Mononuclear cell (primary cell): ENCODE results near the gene DERA. TPM values are rescaled to one million over a fixed set of nuclear protein-coding genes. Genes with fewer than 3 reads are reported as not detected.
"Not testable (repeated sequence)": the region's sequence is repeated elsewhere in the genome, so short reads cannot be mapped to it uniquely, and the experiment has no call there.

Experiments used
- H3K27me3 ChIP-seq: 2 replicates; pipeline ENCODE4 v1.6.0; 2011; ENCODE audit warnings: low read length, control low read depth; ENCODE audit not compliant: insufficient read depth
- H3K4me1 ChIP-seq: 2 replicates; pipeline ENCODE4 v1.5.1; 2011; ENCODE audit warnings: mild to moderate bottlenecking, low read length, control low read depth; ENCODE audit not compliant: insufficient read depth
- H3K4me3 ChIP-seq: 2 replicates; pipeline ENCODE4 v1.5.1; 2011; ENCODE audit warnings: mild to moderate bottlenecking, low read length, moderate library complexity
- H3K9me3 ChIP-seq: 2 replicates; pipeline ENCODE4 v1.5.1; 2011; ENCODE audit warnings: low read depth, mild to moderate bottlenecking, control low read depth, low read length
- total RNA-seq: library from RNA; depleted of rRNA; stranded (reverse); fragments of >200 nt; gene quantifications from one replicate; pipeline ENCODE4 v1.2.3, GENCODE V29; 2012

Gene DERA
- total RNA-seq: 18.9 TPM

DNA sequence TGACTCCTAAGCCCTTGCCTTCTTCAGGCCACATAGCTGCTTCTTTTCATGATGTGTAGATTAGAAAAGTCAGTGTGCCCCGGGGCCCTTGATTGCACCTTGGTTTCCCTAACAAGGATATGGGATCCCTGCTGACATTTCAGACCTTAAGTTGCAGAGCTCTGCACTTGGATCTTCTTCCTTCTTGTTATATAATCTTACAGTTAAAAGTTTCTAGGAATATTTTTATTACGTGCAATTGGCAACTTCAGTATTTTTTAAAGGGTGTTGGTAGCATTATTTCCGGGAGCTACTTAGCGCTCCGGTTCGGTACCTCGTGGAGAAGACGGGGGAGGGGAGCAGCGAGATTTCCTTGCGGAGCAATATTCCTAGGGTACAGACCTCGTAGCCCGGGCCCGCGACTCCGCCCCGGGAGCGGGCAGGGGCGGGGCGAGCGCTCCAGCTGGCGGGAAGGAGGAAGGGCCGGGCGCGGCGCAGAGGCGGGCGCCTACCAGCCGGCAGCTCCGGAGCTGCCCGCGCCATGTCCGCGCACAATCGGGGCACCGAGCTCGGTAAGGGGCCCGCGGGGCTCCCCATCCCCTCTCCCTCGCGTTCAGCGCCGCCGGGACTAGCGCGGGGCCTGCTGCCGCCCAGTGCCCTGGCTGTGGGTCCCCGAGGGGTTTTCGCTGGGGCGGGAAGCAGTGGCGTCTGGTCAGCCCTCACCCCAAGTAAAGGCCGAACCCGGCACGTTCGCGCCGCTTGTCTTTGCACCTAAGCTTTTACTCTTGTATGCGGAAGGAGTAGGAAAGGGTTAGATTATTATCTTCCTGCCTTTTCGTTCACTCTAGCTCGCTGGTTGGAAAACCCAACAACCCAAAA is at the start of gene DERA:
Gene DERA, plus strand, starts transcription at position 469 of the 858 bp plus-strand sequence. Its CDS starts 52 bp downstream, at position 521.
- H3K4me3 ChIP-seq: peak within 1 kb of the TSS; percentile 70
- peaks cover 4% of the 10 kb centered on the region for H3K4me1 ChIP-seq
- H3K27me3 ChIP-seq: no peaks in the 10 kb centered on the region

DNA sequence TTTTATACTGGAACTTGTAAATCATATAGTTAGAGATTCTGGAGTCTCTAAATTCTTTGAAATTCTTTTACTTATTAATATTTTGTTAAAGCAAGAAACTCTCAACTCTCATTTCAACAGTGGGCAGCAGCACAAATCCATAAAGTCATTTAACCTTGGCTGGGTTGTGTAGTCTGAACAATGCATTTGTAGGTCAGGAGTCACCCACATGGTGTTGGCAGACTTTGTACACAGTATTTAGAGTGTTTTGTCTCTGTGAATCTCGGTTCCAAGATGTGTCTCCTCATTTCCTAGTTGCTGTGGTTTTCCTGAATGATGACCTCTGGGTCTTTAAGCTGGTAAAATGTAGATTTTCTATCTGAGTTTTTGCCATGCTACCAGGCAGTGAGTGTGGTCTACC is 49.7 kb upstream of the DERA start:
- Histone ChIP-seq H3K4me3 (no peak overlapping the region), H3K4me1 (peaks cover 7% of the 10 kb centered on the region), H3K27me3 (no peaks in the 10 kb centered on the region), H3K9me3 (no peaks in the 10 kb centered on the region)

More for the DNA sequence above, at the start of gene DERA:
- no peaks in the 10 kb centered on the region for H3K9me3 ChIP-seq

DNA sequence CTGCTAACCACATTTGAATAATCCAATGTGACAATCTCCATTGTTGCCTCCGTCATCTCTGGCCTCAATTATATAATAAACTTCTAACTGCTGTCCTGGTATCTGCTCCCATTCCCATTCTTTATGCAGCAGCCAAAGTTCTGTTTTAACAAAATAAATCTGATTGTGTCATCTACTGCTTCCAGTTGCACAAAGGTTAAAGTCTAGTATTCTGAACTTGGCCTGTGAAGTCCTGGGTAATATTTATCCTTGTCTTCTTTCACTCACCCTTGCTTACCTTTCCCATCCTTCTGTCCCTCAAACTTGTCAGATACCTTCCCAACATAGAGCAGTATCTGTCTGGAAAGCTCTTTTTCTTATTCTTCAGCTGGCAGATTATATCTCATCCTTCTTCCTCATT is 48.3 kb upstream of the DERA start:
- Histone ChIP-seq H3K27me3 (no peaks in the 10 kb centered on the region), H3K9me3 (no peaks in the 10 kb centered on the region), H3K4me3 (no peak overlapping the region), H3K4me1 (peaks cover 7% of the 10 kb centered on the region)

DNA sequence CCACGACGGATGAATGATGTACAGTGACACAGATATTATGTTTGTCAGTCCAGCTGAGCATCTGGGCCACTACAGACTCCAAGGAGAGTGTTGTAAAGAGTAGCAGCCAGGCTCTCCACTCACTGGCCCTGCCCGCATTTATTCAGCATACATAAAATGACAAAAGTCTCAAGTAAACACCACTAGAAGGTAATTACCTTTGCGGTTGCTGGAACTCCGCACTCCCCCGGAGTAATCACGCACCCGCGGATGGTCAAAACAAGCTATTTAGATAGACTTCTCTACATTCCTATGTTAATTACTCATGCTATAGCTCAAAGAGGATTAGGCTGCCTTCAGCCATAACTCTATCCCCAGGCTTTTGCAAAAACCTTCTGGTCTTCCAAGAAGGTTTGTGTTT is 47.8 kb upstream of the DERA start:
- Histone ChIP-seq H3K4me1 (peaks cover 7% of the 10 kb centered on the region), H3K4me3 (no peak overlapping the region), H3K27me3 (no peaks in the 10 kb centered on the region), H3K9me3 (no peaks in the 10 kb centered on the region)

DNA sequence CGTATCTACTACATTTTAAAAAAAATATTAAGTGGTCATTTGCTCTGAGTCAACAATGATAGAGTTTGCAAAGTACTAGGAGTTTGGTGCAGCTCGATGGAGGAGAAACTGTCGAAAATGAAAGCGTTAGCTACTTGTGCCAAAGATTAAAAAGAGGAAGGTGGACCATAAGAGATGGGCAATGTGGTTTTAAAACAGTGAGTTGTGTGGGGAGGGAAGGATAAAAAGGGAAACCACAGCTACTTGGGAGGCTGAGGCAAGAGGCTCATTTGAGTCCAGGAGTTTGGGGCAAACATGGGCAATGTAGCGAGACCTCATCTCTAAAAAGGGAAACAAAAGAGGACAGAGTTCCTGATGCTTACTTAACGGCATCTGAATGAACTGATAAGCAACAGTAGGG is 47.1 kb upstream of the DERA start:
- Histone ChIP-seq H3K4me1 (peaks cover 7% of the 10 kb centered on the region), H3K4me3 (no peak overlapping the region), H3K9me3 (no peaks in the 10 kb centered on the region), H3K27me3 (no peaks in the 10 kb centered on the region)

DNA sequence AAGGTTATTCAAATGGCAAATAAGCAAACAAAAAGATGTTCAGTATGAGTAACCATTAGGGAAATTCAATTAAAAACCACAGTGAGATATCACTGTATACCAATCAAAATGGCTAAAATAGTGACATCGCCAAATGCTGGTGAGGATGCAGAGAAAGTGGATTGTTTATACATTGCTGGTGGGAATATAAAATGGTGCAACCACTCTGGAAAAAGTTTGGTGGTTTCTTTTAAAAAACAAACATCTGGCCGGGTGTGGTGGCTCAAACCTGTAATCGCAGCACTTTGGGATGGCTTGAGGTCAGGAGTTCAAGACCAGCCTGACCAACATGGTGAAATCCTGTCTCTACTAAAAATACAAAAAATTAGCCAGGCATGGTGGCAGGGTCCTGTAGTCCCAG is 42.9 kb upstream of the DERA start:
- no peaks in the 10 kb centered on the region for H3K9me3 ChIP-seq
- H3K4me3 ChIP-seq: no peak overlapping the region
- H3K27me3 ChIP-seq: no peaks in the 10 kb centered on the region
- peaks cover 7% of the 10 kb centered on the region for H3K4me1 ChIP-seq

DNA sequence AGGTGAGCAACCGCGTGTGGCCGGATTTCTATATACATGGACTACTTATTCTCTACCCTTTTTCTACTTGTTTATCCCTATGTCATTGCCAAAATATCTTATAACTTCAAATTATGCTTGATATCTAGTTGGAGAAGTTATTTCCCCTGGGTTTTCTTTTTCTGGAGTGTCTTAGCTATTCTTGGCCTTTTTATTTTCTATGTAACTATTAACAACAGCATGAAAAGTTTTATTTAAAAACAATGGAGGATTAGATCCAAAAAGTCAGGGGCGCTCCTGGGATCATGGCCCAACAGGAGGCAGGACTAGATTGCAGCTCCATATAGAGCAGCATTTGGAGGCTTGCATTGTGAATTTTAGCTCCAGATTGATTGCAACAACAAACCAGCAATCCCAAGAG is 37.6 kb upstream of the DERA start:
- Histone ChIP-seq H3K9me3 (no peaks in the 10 kb centered on the region), H3K4me3 (no peak overlapping the region), H3K4me1 (no peaks in the 10 kb centered on the region), H3K27me3 (no peaks in the 10 kb centered on the region)

DNA sequence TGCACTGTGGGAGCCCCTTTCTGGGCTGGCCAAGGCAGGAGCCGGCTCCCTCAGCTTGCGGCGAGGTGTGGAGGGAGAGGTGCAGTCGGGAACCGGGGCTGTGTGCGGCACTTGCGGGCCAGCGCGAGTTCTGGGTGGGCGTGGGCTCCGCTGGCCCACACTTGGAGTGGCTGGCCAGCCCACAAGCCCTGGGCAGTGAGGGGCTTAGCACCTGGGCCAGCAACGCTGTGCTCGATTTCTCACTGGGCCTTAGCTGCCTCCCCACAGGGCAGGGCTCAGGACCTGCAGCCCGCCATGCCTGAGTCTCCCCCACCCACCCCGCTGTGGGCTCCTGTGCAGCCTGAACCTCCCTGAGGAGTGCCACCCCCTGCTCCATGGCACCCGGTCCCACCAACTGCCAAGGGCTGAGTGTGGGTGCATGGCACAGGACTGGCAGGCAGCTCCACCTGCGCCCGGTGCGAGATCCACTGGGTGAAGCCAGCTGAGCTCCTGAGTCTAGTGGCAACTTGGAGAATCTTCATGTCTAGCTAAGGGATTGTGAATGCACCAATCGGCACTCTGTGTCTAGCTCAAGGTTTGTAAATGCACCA is 36.5 kb upstream of the DERA start:
- not testable (repeated sequence) for H3K9me3 ChIP-seq, H3K4me3 ChIP-seq, H3K4me1 ChIP-seq, H3K27me3 ChIP-seq

DNA sequence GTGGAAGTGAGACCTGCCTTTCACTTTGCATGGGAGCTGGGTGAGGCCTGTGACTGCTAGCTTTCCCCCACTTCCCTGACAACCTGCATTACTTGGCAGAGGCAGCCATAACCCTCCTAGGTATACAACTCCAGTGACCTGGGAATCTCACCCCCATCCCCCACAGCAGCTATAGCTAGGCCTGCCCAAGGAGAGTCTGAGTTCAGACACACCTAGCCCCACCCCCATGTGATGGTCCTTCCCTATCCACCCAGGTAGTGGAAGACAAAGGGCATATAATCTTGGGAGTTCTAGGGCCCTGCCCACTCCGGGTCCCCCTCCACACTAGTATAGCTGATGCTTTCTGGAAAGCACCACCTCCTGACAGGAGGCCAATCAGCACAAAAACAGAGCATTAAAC is 35.3 kb upstream of the DERA start:
- Histone ChIP-seq H3K9me3 (no peaks in the 10 kb centered on the region), H3K27me3 (no peaks in the 10 kb centered on the region), H3K4me3 (no peak overlapping the region), H3K4me1 (no peaks in the 10 kb centered on the region)

DNA sequence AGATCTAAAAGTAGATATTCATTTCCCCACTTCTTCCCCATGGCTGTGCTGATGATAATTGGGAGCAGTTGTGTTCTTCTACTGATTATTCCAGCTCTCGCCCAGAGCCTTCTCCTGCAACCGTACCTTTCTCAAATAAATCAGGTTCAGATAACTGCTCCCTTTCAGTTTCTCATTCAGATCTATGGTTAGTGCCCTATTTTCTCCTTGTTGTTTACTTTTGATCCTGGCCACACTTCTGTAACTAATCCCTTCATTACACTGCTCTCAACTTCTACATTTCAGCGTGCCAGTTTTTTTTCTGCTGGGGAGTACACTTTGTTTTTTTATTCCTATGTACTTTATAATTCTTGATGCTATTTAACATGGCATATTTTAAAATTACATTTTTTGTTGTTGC is 31.7 kb upstream of the DERA start:
- no peaks in the 10 kb centered on the region for H3K27me3 ChIP-seq
- H3K4me1 ChIP-seq: peaks cover 17% of the 10 kb centered on the region
- H3K9me3 ChIP-seq: no peaks in the 10 kb centered on the region
- no peak overlapping the region for H3K4me3 ChIP-seq

DNA sequence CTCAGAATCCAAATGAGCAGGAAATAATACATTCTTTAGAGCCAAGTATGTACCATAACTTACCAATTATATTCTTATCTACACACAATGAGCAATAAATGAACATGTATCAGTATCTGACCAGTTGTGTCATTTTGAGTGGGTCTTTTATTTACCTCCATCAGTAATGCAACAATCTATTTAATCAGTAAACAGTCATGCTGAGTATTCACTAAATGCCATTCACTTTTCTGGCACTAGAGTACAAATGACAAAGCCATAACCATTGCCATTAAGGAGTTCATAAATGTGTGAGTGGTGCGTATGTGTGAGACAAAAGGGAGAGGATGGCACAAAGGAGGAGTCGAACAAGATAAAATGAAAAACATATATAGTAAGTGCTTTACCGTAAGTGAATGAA is 30.4 kb upstream of the DERA start:
- H3K9me3 ChIP-seq: no peaks in the 10 kb centered on the region
- H3K4me3 ChIP-seq: no peak overlapping the region
- H3K4me1 ChIP-seq: peaks cover 17% of the 10 kb centered on the region
- no peaks in the 10 kb centered on the region for H3K27me3 ChIP-seq

DNA sequence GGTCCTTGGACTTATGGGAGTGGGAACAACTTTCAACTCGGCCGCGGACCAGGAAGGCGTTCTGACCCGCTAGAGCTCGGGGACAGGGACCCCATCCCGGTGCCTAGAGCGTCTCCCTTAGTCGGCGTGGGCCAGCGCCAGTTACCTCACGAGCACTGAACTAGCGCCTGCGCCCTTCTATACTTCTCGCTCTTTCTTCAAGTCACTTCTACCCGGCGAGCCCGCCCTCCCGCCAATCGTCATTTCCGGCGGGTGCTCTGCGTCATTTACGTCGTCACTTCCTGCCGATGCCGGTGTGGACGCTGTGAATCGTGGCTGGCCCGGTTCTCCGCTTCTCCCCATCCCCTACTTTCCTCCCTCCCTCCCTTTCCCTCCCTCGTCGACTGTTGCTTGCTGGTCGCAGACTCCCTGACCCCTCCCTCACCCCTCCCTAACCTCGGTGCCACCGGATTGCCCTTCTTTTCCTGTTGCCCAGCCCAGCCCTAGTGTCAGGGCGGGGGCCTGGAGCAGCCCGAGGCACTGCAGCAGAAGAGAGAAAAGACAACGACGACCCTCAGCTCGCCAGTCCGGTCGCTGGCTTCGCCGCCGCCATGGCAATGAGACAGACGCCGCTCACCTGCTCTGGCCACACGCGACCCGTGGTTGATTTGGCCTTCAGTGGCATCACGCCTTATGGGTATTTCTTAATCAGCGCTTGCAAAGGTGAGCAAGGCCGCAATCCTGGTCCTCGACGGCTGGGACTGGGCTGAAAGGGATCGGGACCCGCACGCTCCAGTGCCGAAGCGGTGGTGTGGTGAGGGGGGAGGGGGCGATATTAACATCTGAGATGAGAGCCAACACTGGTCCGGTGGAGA is 28.8 kb upstream of the DERA start, which contains the start of gene STRAP:
Gene STRAP, plus strand, starts transcription at position 270 of the 854 bp plus-strand sequence. Its CDS starts 321 bp downstream, at position 591.
- Histone ChIP-seq H3K4me1 (peaks cover 21% of the 10 kb centered on the region), H3K9me3 (no peaks in the 10 kb centered on the region), H3K27me3 (no peaks in the 10 kb centered on the region), H3K4me3 (peak within 1 kb of the TSS; percentile 76)

DNA sequence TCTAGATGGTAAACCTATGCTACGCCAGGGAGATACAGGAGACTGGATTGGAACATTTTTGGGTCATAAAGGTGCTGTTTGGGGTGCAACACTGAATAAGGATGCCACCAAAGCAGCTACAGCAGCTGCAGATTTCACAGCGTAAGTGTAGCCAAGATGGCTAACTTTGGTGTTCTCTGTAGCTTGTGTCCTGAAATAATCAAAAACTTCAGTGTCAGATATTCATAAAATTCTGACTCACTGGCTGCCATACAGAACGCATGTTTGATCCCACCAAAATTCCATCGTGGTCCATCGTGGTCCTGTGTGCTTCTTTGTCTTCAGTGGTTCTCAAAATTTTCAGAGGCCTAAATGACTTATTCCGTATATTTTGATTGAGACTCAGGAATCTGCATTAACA is 27.6 kb upstream of the DERA start:
- no peaks in the 10 kb centered on the region for H3K9me3 ChIP-seq
- H3K4me3 ChIP-seq: no peak overlapping the region
- peaks cover 21% of the 10 kb centered on the region for H3K4me1 ChIP-seq

DNA sequence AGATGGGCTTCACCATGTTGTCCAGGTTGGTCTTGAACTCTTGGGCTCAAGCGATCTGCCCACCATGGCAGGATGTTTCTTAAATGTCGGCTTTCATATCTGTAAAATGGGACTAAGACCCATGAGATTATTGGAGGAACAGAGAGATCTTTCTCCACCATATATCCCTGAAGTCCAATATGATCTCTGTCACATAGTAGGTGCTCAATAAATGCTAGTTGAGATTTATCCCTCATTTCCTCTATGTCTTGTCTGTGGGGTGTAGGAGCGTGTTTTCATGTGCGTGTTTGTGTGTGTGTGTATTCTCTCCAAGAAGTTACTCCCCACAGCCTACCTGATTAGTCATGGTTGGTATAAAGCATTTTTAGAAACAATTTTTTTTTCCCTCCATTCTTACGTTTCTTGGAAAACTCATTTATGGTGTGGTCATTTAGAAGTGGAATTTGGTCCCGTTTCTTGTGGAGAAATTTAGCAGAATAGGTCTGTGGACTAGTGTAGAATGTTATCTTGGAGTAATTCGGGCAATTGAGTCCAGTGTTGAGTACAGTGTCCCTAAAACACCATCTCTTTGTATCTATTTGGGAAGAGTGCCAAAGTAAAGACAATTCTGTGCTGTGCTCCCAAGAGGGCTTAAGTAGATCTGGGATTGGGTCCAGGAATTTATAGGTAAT is 24.6 kb upstream of the DERA start:
- Histone ChIP-seq H3K9me3 (no peaks in the 10 kb centered on the region), H3K27me3 (no peaks in the 10 kb centered on the region), H3K4me1 (peaks cover 20% of the 10 kb centered on the region), H3K4me3 (no peak overlapping the region)

More for the DNA sequence above, 27.6 kb upstream of the DERA start:
- H3K27me3 ChIP-seq: no peaks in the 10 kb centered on the region
